Globus pallidus (tissue), 1 donor: ENCODE results near the gene SIRT1.
"Not testable (repeated sequence)": the region's sequence is repeated elsewhere in the genome, so short reads cannot be mapped to it uniquely, and the experiment has no call there.

Source experiments
- DNase-seq: peaks from one replicate; pipeline ENCODE4 v3.0.0-alpha.2; 2015; ENCODE audit warnings: low spot score

The SIRT1 gene

DNA sequence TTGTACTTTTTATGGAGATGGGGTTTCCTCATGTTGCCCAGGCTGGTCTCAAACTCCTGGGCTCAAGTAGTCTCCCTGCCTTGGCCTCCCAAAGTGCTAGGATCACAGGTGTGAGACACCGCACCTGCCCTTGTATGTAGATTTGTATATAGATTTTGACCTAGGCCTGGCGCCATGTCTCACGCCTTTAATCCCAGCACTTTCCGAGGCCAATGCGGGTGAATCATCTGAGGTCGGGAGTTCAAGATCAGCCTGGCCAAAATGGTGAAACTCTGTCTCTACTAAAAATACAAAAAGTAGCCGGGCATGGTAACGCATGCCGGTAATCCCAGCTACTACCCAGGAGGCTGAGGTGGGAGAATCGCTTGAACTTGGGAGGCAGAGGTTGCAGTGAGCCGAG, 7.0 kb upstream of the SIRT1 start:
- not testable (repeated sequence) for DNase-seq

GRCh38 chr10:67878133-67878532, 6.3 kb upstream of the SIRT1 start:
- DNase-seq = no peak

DNA sequence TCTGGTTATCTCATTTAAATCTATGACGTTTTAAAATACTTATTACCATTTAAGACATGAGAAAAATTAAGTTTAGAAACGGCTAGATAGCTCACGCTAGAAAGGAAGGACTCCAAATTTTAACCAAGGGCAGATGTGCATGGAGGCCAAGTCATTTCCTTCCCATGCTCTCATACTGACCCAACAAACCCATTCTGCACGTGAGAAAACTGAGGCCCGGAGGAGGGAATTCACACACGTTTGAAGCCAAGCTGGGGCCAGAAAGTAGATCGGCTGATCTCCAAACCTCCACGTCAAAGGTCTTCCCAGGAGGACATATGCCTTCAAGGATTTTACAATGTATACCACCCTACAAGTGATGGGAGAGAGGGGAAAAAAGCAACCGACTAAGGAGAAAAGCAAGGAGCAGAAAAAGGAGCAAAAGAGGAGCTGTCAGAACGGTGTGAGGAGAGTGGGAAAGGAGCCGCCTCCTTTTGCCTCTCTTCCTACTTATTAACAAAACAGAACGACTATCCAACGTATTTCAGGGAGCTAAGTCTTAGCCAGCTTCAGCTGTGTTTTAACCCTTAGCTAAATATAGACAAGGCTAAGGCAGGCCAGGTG, 645 bp upstream of the SIRT1 start:
- DNase-seq = no peak

DNA sequence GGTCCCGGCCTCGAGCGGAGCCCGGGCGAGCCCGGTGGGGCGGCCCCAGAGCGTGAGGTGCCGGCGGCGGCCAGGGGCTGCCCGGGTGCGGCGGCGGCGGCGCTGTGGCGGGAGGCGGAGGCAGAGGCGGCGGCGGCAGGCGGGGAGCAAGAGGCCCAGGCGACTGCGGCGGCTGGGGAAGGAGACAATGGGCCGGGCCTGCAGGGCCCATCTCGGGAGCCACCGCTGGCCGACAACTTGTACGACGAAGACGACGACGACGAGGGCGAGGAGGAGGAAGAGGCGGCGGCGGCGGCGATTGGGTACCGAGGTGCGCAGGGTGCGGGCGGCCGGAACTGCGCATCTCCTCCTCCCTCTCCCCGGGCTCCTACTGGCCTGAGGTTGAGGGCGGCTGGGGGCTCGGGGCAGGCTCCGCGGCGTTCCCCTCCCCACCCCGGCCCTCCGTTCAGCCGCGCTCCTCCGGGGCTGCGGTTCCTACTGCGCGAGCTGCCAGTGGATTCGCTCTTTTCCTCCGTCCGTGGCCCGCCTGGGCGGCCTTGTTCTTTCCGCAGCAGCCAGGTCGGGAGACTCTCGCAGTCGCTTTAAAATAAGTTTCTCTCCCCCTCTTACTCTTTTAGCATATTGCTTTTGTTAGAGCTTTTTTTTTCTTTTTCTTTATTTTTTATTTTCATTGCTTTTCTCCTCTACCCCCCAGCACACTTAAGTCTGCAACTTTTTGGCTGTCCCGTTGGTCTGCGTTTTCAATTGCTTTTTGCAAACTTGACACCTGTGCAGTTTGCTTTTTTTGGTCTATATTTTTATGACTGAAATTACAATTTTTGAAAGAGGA, 600 bp downstream of the SIRT1 start:
- peak; percentile 81 for DNase-seq

- DNase-seq = no peak
Measured at GRCh38 chr10:67893637-67894036, 9.2 kb downstream of the SIRT1 start.

- no peak for DNase-seq
Measured at GRCh38 chr10:67903581-67903980, 19.1 kb downstream of the SIRT1 start.

GRCh38 chr10:67912331-67912946, 28.0 kb downstream of the SIRT1 start:
- no peak for DNase-seq

- no peak for DNase-seq
Measured at GRCh38 chr10:67914777-67915340, 30.4 kb downstream of the SIRT1 start.

- DNase-seq = no peak
Measured at GRCh38 chr10:67917169-67917568, 32.7 kb downstream of the SIRT1 start.

DNA sequence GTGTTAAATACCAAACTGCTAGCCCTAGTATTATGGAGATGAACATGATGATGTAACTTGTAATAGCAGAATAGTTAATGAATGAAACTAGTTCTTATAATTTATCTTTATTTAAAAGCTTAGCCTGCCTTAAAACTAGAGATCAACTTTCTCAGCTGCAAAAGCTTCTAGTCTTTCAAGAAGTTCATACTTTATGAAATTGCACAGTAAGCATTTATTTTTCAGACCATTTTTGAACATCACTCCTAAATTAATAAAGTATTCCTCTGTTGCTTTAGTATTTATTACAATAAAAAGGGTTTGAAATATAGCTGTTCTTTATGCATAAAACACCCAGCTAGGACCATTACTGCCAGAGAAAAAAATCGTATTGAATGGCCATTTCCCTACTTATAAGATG, 33.2 kb downstream of the SIRT1 start:
- DNase-seq = no peak

DNA sequence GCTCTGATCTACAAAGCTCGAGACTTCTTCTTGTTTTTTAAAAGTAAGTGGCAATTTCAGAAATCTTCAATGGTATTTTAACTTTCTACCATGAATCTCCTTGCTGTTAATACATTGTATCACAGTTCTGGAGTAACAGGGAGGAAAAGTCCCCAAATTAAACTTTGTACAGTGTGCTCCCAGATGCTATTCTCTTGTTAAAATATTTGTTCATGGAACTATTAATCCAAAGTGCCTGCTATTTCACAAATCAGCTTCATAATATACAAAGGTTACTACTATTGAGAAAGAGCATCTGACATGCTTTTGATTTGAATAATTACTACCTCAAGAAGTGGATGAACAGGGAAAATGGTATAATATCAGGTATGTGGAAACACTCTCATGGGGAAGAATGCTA, 36.6 kb downstream of the SIRT1 start:
- no peak for DNase-seq

DNA sequence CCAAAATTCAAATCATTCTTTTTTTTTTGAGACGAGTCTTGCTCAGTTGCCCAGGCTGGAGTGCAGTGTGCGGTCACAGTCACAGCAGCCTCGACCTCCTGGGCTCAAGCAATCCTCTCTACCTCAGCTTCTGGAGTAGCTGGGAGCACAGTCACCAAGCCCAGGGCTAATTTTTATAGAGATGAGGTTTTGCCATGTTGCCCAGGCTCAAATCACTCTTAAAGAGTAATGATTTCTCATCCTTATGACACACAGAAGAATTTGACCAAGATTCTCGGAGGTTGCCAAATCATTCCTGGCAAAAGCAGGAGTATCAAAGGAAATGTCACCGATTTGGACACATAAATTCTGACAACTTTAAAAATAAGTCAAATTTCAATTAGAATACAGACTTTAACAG, 39.1 kb downstream of the SIRT1 start:
- no peak for DNase-seq

DNA sequence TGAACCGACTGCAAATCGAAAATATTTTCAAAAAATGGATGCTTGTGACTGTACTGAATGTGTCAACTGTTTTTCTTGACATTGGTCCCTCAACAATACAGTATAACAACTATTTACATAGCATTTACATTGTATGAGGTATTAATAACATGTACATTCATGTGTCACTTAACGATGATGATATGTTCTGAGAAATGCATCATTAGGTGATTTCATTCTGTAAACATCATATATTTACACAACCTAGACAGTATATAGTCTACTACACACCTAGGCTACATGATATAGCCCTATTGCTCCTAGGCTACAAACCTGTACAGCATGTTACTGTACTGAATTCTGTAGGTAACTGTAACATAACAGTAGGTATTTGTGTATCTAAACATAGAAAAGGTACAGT, 39.7 kb downstream of the SIRT1 start:
- no peak for DNase-seq

DNA sequence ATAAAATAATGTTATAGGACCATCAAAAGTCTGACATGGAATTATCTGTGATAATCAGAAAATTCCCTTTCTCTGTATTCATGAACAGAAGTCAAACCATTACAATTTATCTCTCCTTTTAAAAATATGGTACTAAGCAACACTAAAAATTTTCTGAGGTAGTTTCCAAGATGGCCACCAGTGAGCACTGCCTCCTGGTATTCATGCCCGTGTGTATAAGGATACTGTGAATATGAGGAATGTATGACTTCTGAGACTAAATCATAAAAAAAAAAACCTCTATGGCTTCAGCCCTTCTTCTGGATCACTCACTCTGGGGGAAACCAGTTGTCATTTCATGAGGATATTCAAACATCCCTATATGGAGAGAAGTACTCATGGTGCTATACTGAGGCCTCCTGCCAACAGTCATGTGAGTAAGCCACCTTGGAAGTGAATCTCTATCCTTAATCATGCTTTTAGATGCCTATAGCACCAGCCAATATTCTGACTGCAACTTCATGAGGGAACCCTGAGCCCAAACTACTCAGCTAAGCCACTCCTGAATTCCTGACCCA, 41.1 kb downstream of the SIRT1 start:
- DNase-seq = no peak

- DNase-seq = no peak
Measured at GRCh38 chr10:67926951-67927350, 42.5 kb downstream of the SIRT1 start.

- DNase-seq = no peak
Measured at GRCh38 chr10:67933199-67933598, 48.7 kb downstream of the SIRT1 start.

- DNase-seq = peak; percentile 29
Measured at GRCh38 chr10:67934336-67934735, 49.9 kb downstream of the SIRT1 start.

GRCh38 chr10:67935223-67935622, 50.8 kb downstream of the SIRT1 start:
- DNase-seq = no peak

DNA sequence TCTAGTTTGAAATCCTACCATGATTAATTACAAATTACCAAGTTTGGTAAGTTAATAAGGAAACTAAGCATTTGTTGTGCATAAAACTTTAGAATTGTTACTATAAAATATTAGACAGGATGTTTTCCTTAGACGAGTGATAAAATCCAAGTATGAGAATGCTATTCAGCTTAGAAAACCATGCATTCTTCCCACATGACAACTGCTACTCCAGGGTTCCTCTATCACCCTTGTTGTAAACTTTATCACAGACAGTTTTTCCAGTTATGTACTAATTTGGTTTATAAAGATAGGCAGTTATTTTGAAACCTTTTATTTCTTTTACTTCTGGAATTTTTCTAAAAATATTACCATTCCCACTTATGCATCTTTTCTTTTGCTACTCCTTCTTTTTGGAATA, 52.0 kb downstream of the SIRT1 start:
- no peak for DNase-seq

DNA sequence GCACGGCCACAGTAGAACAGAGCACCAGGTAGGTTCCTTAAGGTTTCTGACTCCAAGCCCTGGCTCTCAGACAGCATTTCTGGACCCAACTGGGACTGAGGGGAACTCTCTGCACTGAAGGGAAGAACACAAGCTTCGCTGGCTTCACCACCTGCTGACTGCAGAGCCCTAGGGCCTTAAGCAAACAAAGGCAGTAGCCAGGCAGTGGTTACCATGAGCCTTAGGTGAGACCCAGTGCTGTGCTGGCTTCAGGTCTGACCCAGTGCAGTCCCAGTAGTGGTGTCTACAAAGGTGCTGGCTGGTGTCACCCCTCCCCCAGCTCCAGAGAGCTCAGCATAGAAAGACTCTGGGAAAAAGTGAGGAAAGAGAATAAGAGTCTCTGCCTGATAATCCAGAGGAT, 59.5 kb downstream of the SIRT1 start:
- no peak for DNase-seq

GRCh38 chr10:67955614-67956013, 71.2 kb downstream of the SIRT1 start:
- no peak for DNase-seq

DNA sequence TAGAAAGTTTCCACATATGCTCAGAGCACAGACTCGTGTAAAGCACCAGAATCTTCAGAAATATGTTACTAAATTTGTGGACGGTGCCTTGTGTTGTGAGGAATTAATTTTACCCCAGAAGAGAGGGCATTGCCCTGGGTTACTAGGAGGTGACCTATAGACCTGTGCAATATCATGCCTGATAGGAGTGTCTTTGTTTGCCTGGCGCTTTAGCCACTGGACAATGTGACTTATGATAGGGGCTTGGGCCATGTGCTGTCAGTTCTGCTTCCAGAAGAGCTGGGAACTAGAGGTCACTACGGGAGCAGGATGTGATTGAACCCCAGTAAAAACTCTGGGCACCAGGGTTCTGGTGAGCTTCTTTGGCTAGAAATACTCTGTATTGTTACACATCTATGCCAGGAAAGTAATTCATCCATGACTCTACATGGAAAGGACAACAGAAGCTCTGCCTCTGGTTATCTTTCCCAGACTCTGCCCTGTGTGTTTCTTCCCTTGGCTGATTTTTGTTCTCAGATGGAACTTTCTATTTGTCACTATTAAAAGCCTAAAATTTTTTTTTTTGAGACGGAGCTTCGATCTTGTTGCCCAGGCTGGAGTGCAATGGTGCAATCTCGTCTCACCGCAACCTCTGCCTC, 75.5 kb downstream of the SIRT1 start:
- DNase-seq = no peak
